ENCODE data around the gene ZNF521.

Gene ZNF521

GRCh38 chr18:25335062-25335461 is 16.9 kb downstream of the ZNF521 start:
- no peak for DNase-seq

GRCh38 chr18:25334588-25334987 is 17.4 kb downstream of the ZNF521 start:
- no peak for DNase-seq

GRCh38 chr18:25332002-25332401 is 20.0 kb downstream of the ZNF521 start:
- no peak for DNase-seq

- no peak for DNase-seq
These were observed 22.2 kb downstream of the ZNF521 start for GRCh38 chr18:25329783-25330182.

- DNase-seq, result no peak
These were observed 24.4 kb downstream of the ZNF521 start for GRCh38 chr18:25327584-25327983.

- DNase-seq, result no peak
These were observed 25.5 kb downstream of the ZNF521 start for GRCh38 chr18:25326361-25326952.

- no peak for DNase-seq
These were observed 29.2 kb downstream of the ZNF521 start for GRCh38 chr18:25322806-25323205.

- DNase-seq, result no peak
These were observed 35.5 kb downstream of the ZNF521 start for GRCh38 chr18:25316381-25317018.

- DNase-seq, result no peak
These were observed 37.2 kb downstream of the ZNF521 start for GRCh38 chr18:25314838-25315190.

GRCh38 chr18:25314151-25314837 is 37.7 kb downstream of the ZNF521 start:
- DNase-seq, result no peak

GRCh38 chr18:25313268-25313667 is 38.7 kb downstream of the ZNF521 start:
- DNase-seq, result no peak

- peak; percentile 12 for DNase-seq
These were observed 41.9 kb downstream of the ZNF521 start for GRCh38 chr18:25310045-25310444.

- DNase-seq, result no peak
These were observed 43.6 kb downstream of the ZNF521 start for GRCh38 chr18:25308381-25308780.

GRCh38 chr18:25307192-25307591 is 44.8 kb downstream of the ZNF521 start:
- DNase-seq, result no peak

- no peak for DNase-seq
These were observed 45.3 kb downstream of the ZNF521 start for GRCh38 chr18:25306671-25307070.

GRCh38 chr18:25305584-25305983 is 46.4 kb downstream of the ZNF521 start:
- DNase-seq, result no peak

- DNase-seq, result no peak
These were observed 51.5 kb downstream of the ZNF521 start for GRCh38 chr18:25300492-25300891.

GRCh38 chr18:25299426-25300300 is 52.3 kb downstream of the ZNF521 start:
- no peak for DNase-seq

- peak; percentile 80 for DNase-seq
These were observed 53.1 kb downstream of the ZNF521 start for GRCh38 chr18:25298853-25299274.

- DNase-seq, result no peak
These were observed 56.3 kb downstream of the ZNF521 start for GRCh38 chr18:25295624-25296138.

GRCh38 chr18:25291150-25291549 is 60.8 kb downstream of the ZNF521 start:
- DNase-seq, result no peak

- no peak for DNase-seq
These were observed 62.9 kb downstream of the ZNF521 start for GRCh38 chr18:25289001-25289631.

All from GDM1 (cell line).